Fibroblast of skin of abdomen (primary cell): ENCODE measurements around the gene ATF4.

Experiments
- DNase-seq: peaks from one replicate; pipeline ENCODE4 v3.0.0-alpha.2; 2013

The ATF4 gene

GRCh38 chr22:39528681-39529486 is 8.5 kb downstream of the ATF4 start:
- peak; percentile 85 for DNase-seq

- DNase-seq, result no peak
These were observed 9.1 kb downstream of the ATF4 start for GRCh38 chr22:39529487-39529851.

GRCh38 chr22:39530116-39530515 is 9.8 kb downstream of the ATF4 start:
- no peak for DNase-seq

- peak; percentile 49 for DNase-seq
These were observed 10.4 kb downstream of the ATF4 start for GRCh38 chr22:39530692-39531331.

- DNase-seq, result peak; percentile 99
These were observed 12.1 kb downstream of the ATF4 start, which contains the start of gene RPS19BP1 for GRCh38 chr22:39532215-39533073. TSS of gene RPS19BP1 (minus strand) at chr22:39532748. CDS start at chr22:39532738, 10 bp downstream.

GRCh38 chr22:39534092-39534506 is 13.7 kb downstream of the ATF4 start:
- DNase-seq, result no peak

GRCh38 chr22:39534591-39535356 is 14.4 kb downstream of the ATF4 start:
- DNase-seq, result peak; percentile 74

GRCh38 chr22:39535357-39535725 is 15.0 kb downstream of the ATF4 start:
- DNase-seq, result no peak

- no peak for DNase-seq
These were observed 15.6 kb downstream of the ATF4 start for GRCh38 chr22:39535831-39536449.

- DNase-seq, result no peak
These were observed 16.3 kb downstream of the ATF4 start for GRCh38 chr22:39536711-39537110.

GRCh38 chr22:39537975-39538374 is 17.6 kb downstream of the ATF4 start:
- no peak for DNase-seq

- no peak for DNase-seq
These were observed 22.7 kb downstream of the ATF4 start for GRCh38 chr22:39543095-39543494.

- no peak for DNase-seq
These were observed 25.3 kb downstream of the ATF4 start for GRCh38 chr22:39545386-39546365.

- peak; percentile 6 for DNase-seq
These were observed 26.7 kb downstream of the ATF4 start for GRCh38 chr22:39546889-39547586.

- DNase-seq, result no peak
These were observed 27.2 kb downstream of the ATF4 start for GRCh38 chr22:39547587-39547947.

GRCh38 chr22:39553429-39553828 is 33.1 kb downstream of the ATF4 start:
- DNase-seq, result no peak

- no peak for DNase-seq
These were observed 33.8 kb downstream of the ATF4 start for GRCh38 chr22:39554151-39554550.

- peak; percentile 16 for DNase-seq
These were observed 36.8 kb downstream of the ATF4 start for GRCh38 chr22:39556970-39557841.

- no peak for DNase-seq
These were observed 37.9 kb downstream of the ATF4 start for GRCh38 chr22:39558254-39558727.
